WTC11 (cell line): ENCODE data around the gene GDA. TPM values are rescaled to one million over a fixed set of nuclear protein-coding genes. Genes with fewer than 3 reads are reported as not detected.

ENCODE experiments used
- ATAC-seq: fragments of 200-7000 bp; cut with Tn5 transposase; 2 replicates; pipeline ENCODE4 v1.10.0; 2021; ENCODE audit warnings: mild to moderate bottlenecking, moderate library complexity
- CTCF ChIA-PET: fragments of 300-600 bp; sonication (Branson Sonifier 250); formaldehyde crosslinking; loops from one replicate; lab custom pipeline; 2021; ENCODE audit warnings: antibody characterized with exemption; lab: Charles Lee
- POLR2A ChIA-PET: fragments of 350-600 bp; sonication (Branson Sonifier 250); formaldehyde crosslinking; loops from one replicate; lab custom pipeline; 2021; ENCODE audit warnings: antibody characterized with exemption; lab: Charles Lee
- DNase-seq: peaks from one replicate; pipeline ENCODE4 v3.0.0; 2021; ENCODE audit warnings: low spot score
- H3K27ac Mint-ChIP-seq: 2 replicates; pipeline ENCODE4 v1.8.0; 2021; ENCODE audit warnings: mixed read lengths
- H3K27me3 Mint-ChIP-seq: 2 replicates; pipeline ENCODE4 v1.8.0; 2021; ENCODE audit warnings: low read depth, mild to moderate bottlenecking, moderate library complexity, mixed read lengths
- H3K36me3 Mint-ChIP-seq: 2 replicates; pipeline ENCODE4 v1.8.0; 2021; ENCODE audit warnings: mixed read lengths
- H3K4me1 Mint-ChIP-seq: 2 replicates; pipeline ENCODE4 v1.8.0; 2022; ENCODE audit warnings: mixed read lengths
- H3K4me3 Mint-ChIP-seq: 2 replicates; pipeline ENCODE4 v1.8.0; 2021; ENCODE audit warnings: mild to moderate bottlenecking, moderate library complexity, mixed read lengths
- H3K9me3 Mint-ChIP-seq: 2 replicates; pipeline ENCODE4 v1.8.0; 2021; ENCODE audit warnings: mixed read lengths
- ARID4B ChIP-seq: sonication (generic); formaldehyde crosslinking; IDR thresholded peaks from 2 replicates; pipeline ENCODE4 v1.8.0; 2023; ENCODE audit warnings: missing genetic modification reagents, mild to moderate bottlenecking, borderline replicate concordance
- ATF2 ChIP-seq: sonication (generic); formaldehyde crosslinking; IDR thresholded peaks from 2 replicates; pipeline ENCODE4 v1.8.1; 2022; ENCODE audit warnings: low read depth, missing genetic modification reagents, borderline replicate concordance
- ATF3 ChIP-seq: sonication (generic); formaldehyde crosslinking; conservative IDR thresholded peaks from 2 replicates; pipeline ENCODE4 v1.8.1; 2022; ENCODE audit warnings: mild to moderate bottlenecking, missing genetic modification reagents
- CBFB ChIP-seq: sonication (generic); formaldehyde crosslinking; IDR thresholded peaks from 2 replicates; pipeline ENCODE4 v1.8.1; 2022; ENCODE audit warnings: mild to moderate bottlenecking, low read depth, missing genetic modification reagents
- CTCF ChIP-seq: fragments of 200-600 bp; IDR thresholded peaks from 2 replicates; pipeline ENCODE4 v1.8.0; 2022; ENCODE audit warnings: antibody characterized with exemption
- E2F5 ChIP-seq: sonication (generic); formaldehyde crosslinking; IDR thresholded peaks from 2 replicates; pipeline ENCODE4 v1.8.1; 2022; ENCODE audit warnings: mild to moderate bottlenecking, moderate library complexity, missing genetic modification reagents
- FOXJ3 ChIP-seq: sonication (generic); formaldehyde crosslinking; IDR thresholded peaks from 2 replicates; pipeline ENCODE4 v1.9.0; 2021; ENCODE audit warnings: missing genetic modification reagents, mild to moderate bottlenecking, borderline replicate concordance
- GABPB1 ChIP-seq: sonication (generic); formaldehyde crosslinking; IDR thresholded peaks from 2 replicates; pipeline ENCODE4 v1.8.1; 2023; ENCODE audit warnings: mild to moderate bottlenecking, missing genetic modification reagents
- HMGXB4 ChIP-seq: sonication (generic); formaldehyde crosslinking; IDR thresholded peaks from 2 replicates; pipeline ENCODE4 v1.8.1; 2023; ENCODE audit warnings: mild to moderate bottlenecking, moderate library complexity, missing genetic modification reagents
- JAZF1 ChIP-seq: fragments of 250-450 bp; sonication (Bioruptor Pico); IDR thresholded peaks from 2 replicates; pipeline ENCODE4 v1.9.0; 2021; ENCODE audit warnings: moderate library complexity, mild to moderate bottlenecking, inconsistent platforms
- KAT7 ChIP-seq: sonication (generic); formaldehyde crosslinking; IDR thresholded peaks from 2 replicates; pipeline ENCODE4 v1.8.1; 2023; ENCODE audit warnings: missing genetic modification reagents, mild to moderate bottlenecking, borderline replicate concordance
- NFE2L1 ChIP-seq: sonication (generic); formaldehyde crosslinking; IDR thresholded peaks from 2 replicates; pipeline ENCODE4 v1.8.1; 2023; ENCODE audit warnings: missing genetic modification reagents
- NFYB ChIP-seq: sonication (generic); formaldehyde crosslinking; conservative IDR thresholded peaks from 2 replicates; pipeline ENCODE4 v1.8.0; 2022; ENCODE audit warnings: low read depth, missing genetic modification reagents
- TP53 ChIP-seq: sonication (generic); formaldehyde crosslinking; IDR thresholded peaks from 2 replicates; pipeline ENCODE4 v1.8.1; 2023; ENCODE audit warnings: mild to moderate bottlenecking, missing genetic modification reagents
- ZBTB43 ChIP-seq: sonication (generic); formaldehyde crosslinking; IDR thresholded peaks from 2 replicates; pipeline ENCODE4 v1.8.1; 2023; ENCODE audit warnings: mild to moderate bottlenecking, missing genetic modification reagents
- ZNF263 ChIP-seq: sonication (generic); formaldehyde crosslinking; IDR thresholded peaks from 2 replicates; pipeline ENCODE4 v1.8.1; 2022; ENCODE audit warnings: low read depth, mild to moderate bottlenecking, moderate library complexity, missing genetic modification reagents
- ZNF396 ChIP-seq: fragments of 250-450 bp; sonication (Bioruptor Pico); IDR thresholded peaks from 2 replicates; pipeline ENCODE4 v1.8.0; 2021; ENCODE audit warnings: mild to moderate bottlenecking, moderate library complexity, borderline replicate concordance
- ZNF416 ChIP-seq: fragments of 250-450 bp; sonication (Bioruptor Pico); IDR thresholded peaks from 2 replicates; pipeline ENCODE4 v1.9.0; 2021; ENCODE audit warnings: mild to moderate bottlenecking, inconsistent platforms
- ZSCAN18 ChIP-seq: fragments of 250-450 bp; sonication (Bioruptor Pico); IDR thresholded peaks from 2 replicates; pipeline ENCODE4 v2.1.2; 2022; ENCODE audit warnings: mild to moderate bottlenecking, moderate library complexity
- total RNA-seq: library from RNA; stranded (reverse); gene quantifications from 3 replicates; pipeline ENCODE4 v1.2.3, GENCODE V29; 2021

Gene GDA
- total RNA-seq, 1 experiment from 2014 or later, result 0.68 TPM

GRCh38 chr9:72132052-72132451 lies 17.2 kb upstream of the GDA start (continued):
- TF ChIP-seq ARID4B (CRISPR knock-in tag) (no peak), ZNF396 (no peak), ZNF416 (CRISPR knock-in tag) (no peak), GABPB1 (CRISPR knock-in tag) (no peak), CBFB (CRISPR knock-in tag) (no peak), NFYB (CRISPR knock-in tag) (no peak), HMGXB4 (CRISPR knock-in tag) (no peak)

GRCh38 chr9:72133365-72134035 lies 15.7 kb upstream of the GDA start:
- no peak for ATAC-seq
- POLR2A ChIA-PET, result no interaction called here

GRCh38 chr9:72134801-72135200 lies 14.4 kb upstream of the GDA start:
- H3K36me3 Mint-ChIP-seq, result no peaks in the 10 kb centered on the region
- ChIA-PET CTCF (interaction anchor here (0.6 kb wide), 1 partner anchor 139 kb away, joined by 3 read pairs; no protein-coding TSS in a partner anchor), POLR2A (no interaction called here)
- DNase-seq, result no peak
- ATAC-seq, result no peak
- H3K4me1 Mint-ChIP-seq, result no peaks in the 10 kb centered on the region
- H3K27me3 Mint-ChIP-seq, result peaks cover 5% of the 10 kb centered on the region; the same call in 1 of the 2 replicates
- no peak overlapping the region for H3K4me3 Mint-ChIP-seq
- no peak overlapping the region for H3K27ac Mint-ChIP-seq
- H3K9me3 Mint-ChIP-seq, result peaks cover 13% of the 10 kb centered on the region
- TF ChIP-seq ZNF416 (CRISPR knock-in tag) (no peak), E2F5 (CRISPR knock-in tag) (no peak), FOXJ3 (CRISPR knock-in tag) (no peak), CTCF (no peak), KAT7 (CRISPR knock-in tag) (no peak), ZBTB43 (no peak), ATF3 (CRISPR knock-in tag) (no peak), ZNF263 (no peak), NFE2L1 (CRISPR knock-in tag) (no peak), ZSCAN18 (CRISPR knock-in tag) (no peak)

More at GRCh38 chr9:72133365-72134035, 15.7 kb upstream of the GDA start:
- H3K9me3 Mint-ChIP-seq, result peaks cover 12% of the 10 kb centered on the region
- TF ChIP-seq JAZF1 (no peak), TP53 (CRISPR knock-in tag) (no peak), ATF2 (CRISPR knock-in tag) (no peak)
- TF ChIP-seq, all 79 proteins: peak for 0
- Mint-ChIP-seq H3K27me3 (peaks cover 5% of the 10 kb centered on the region; the same call in 1 of the 2 replicates), H3K36me3 (no peaks in the 10 kb centered on the region), H3K4me3 (no peak overlapping the region), H3K27ac (no peak overlapping the region), H3K4me1 (no peaks in the 10 kb centered on the region)
- no peak for DNase-seq
- CTCF ChIA-PET, result no interaction called here
